Activated naive CD8-positive, alpha-beta T cell treated with anti-CD3 and anti-CD28 coated beads, Interleukin-2, amount 50 U/mL, for 16 hours (primary cell): ENCODE results near the gene HACD1.
"Not testable (repeated sequence)": the region's sequence is repeated elsewhere in the genome, so short reads cannot be mapped to it uniquely, and the experiment has no call there.

Experiments
- DNase-seq: peaks from one replicate; pipeline ENCODE4 v3.0.0-alpha.2; 2020; ENCODE audit warnings: low read depth, low spot score

HACD1 gene

GRCh38 chr10:17643755-17644484, 26.7 kb upstream of the HACD1 start, which contains the start of gene STAM:
Gene STAM, plus strand, starts transcription at chr10:17644151. Its CDS starts 189 bp downstream, at chr10:17644340.
- DNase-seq = peak; percentile 84

- DNase-seq = no peak
Observed at GRCh38 chr10:17643339-17643754, 26.2 kb upstream of the HACD1 start.

- DNase-seq = no peak
Observed at GRCh38 chr10:17640331-17640816, 23.2 kb upstream of the HACD1 start.

- no peak for DNase-seq
Observed at GRCh38 chr10:17637869-17638268, 20.7 kb upstream of the HACD1 start.

DNA sequence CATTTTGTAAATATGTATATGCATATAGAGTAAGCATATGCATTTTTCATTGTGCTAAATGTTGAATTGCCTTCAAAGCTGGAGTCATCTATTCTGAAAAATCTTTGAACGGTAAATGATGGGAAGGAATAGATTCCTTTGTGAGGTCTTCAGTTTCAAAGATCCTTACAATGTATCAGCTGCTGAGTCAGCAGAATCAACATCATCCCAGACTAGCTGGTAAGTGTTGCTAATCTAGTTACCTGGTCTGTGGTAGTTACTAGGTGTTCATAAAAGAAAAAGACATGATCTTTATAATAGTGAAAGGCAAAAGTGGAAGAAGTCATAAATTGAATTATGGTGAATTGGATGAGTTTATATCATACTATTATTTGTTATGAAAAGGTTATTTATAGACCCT, 16.2 kb upstream of the HACD1 start:
- no peak for DNase-seq

DNA sequence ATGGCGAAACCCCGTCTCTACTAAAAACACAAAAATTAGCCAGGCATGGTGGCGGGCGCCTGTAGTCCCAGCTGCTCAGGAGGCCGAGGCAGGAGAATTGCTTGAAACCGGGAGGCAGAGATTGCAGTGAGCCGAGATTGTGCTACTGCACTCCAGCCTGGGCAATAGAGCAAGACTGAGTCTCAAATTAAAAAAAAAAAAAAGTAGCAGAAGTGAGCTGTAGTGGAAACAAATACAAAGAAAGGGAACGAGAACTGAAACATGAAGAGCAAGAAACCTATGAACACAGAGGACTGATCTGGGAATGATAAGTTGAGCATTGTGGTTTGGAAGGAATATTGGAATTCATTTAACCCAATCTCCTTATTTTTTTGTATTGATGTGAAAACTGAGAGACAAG, 15.4 kb upstream of the HACD1 start:
- not testable (repeated sequence) for DNase-seq

- DNase-seq = no peak
Observed at GRCh38 chr10:17626656-17627055, 9.5 kb upstream of the HACD1 start.

GRCh38 chr10:17624996-17625395, 7.8 kb upstream of the HACD1 start:
- DNase-seq = no peak

DNA sequence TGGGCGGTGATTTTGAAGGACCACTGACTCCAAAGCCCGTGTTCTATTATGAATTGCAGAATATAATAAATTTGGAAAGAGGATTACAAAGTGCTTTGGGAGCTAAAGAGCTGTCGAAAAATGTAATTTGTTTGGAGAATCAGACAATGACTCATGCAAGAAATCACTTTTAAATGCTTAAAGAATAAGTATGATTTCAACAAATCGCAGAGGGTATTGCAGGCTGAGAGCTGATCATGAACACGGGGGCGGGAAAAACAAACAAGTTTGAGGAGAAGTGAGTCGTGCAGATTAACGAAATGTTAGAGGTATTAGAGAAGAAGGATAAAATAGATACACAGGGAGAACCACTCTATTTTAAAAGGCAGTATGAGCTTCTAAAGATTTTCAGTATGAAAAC, 4.9 kb upstream of the HACD1 start:
- no peak for DNase-seq

- DNase-seq = no peak
Observed at GRCh38 chr10:17616403-17617030, 657 bp downstream of the HACD1 start.

GRCh38 chr10:17609523-17610079, 7.6 kb downstream of the HACD1 start:
- no peak for DNase-seq

DNA sequence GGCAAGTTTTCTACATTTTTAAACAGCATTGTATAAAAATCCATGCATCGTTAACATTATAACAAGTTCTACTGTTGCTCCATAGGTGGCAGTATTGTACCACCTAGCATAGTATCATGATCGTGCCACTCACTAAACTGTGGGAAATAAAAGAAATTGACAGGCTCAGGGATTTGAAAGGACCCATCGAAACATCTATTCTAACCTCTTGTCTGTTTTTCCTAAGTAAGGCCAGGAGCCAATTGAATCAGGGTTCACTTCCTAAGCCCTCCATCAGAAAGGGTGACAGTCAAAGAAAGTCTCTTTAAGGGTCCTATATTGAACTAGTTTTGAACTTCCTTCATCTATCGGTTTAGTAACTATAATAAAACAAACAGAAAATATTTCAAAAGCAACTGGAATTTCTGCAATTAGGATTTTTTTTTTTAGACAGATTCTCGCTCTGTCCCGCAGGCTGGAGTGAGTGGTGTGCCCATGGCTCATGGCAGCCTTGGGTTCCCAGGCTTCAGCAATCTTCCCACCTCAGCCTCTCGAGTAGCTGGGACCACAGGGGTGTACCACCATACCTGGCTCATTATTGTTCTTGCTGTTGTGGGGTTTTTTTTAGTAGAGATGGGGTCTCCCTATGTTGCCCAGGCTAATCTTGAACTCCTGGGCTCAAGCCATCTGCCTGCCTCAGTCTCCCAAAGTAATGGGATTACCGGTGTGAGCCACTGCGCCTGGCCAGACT, 9.4 kb downstream of the HACD1 start:
- DNase-seq = no peak

DNA sequence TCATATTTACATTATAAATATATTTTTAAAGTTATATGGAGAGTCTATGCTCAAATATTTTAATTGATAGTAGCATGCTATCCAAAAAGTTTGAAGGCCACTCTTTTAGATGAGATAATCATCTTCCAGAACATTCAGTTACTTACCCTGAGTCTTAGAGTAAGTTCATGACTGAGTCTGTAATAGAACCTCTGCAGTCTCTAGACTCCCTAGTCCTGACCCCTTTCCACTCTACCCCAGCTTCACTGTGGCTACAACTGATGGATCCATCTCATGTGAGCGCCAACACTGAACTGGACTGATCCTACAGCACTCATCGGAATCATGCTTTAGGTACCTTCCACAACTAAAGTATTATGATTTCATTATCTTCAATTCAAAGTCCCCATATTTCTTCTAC, 10.1 kb downstream of the HACD1 start:
- DNase-seq = no peak

GRCh38 chr10:17606547-17607040, 10.6 kb downstream of the HACD1 start:
- no peak for DNase-seq

DNA sequence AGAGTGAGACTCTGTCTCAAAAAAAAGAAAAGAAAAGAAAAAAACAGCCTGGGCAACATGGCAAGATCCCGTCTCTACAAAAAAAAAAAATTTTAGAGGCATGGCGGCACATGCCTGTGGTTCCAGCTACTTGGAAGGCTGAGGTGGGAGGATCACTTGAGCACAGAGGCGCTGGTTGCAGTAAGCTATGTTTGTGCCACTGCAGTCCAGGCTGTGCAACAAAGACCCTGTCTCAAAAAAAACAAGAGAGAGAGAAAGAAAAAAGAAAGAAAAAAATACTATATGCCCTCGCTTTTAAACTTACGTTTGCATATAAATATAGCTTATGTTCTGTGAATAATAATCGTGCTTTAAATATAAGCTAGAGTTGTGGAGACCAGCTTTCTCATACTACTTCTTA, 11.2 kb downstream of the HACD1 start:
- DNase-seq = no peak

GRCh38 chr10:17599089-17599488, 18.1 kb downstream of the HACD1 start:
- no peak for DNase-seq

DNA sequence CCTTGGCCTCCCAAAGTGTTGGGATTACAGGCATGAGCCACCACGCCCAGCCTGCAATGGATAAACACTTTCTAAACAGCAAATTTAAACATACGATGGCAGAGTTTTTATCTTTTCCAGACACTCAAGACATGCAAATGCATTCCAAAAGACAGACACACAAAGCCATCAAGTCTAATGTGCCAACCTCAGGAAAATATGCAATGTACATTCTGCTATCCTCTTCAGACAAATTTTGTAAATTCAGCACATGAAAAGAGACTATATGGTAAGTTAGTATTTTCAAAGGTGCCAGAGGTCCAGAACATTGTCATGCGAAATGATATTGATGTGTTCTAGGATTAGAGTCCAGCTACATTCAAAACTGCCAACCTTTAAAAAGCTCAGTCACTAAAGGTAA, 19.8 kb downstream of the HACD1 start:
- no peak for DNase-seq

GRCh38 chr10:17590969-17591645, 26.1 kb downstream of the HACD1 start:
- DNase-seq = no peak

DNA sequence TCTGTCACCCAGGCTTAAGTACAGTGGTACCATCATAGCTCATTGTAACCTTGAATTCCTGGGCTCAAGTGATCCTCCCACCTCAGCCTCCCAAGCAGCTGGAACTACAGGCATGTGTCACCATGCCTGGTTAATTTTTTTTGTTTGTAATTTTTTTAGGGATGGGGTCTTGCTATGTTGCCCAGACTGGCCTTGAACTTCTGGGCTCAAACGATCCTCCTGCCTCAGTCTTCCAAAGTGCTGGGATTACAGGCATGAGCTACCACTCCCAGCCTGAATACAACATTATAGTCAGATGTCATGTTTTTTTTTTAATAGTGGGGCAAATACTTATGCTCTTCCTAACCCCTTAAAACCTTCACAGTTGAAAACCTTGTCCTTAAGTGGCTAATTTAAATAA, 27.9 kb downstream of the HACD1 start:
- DNase-seq = not testable (repeated sequence)

GRCh38 chr10:17588420-17588819, 28.8 kb downstream of the HACD1 start:
- no peak for DNase-seq

GRCh38 chr10:17587321-17587720, 29.9 kb downstream of the HACD1 start:
- DNase-seq = not testable (repeated sequence)
